Breast epithelium (tissue), 3 donors: ENCODE results near the gene DNAH8.

Experiments used
- POLR2A ChIP-seq: fragments of 450-650 bp; IDR thresholded peaks from one replicate; pipeline ENCODE4 v1.6.1; 2016; ENCODE audit warnings: antibody characterized with exemption, mild to moderate bottlenecking, moderate library complexity
- POLR2AphosphoS5 ChIP-seq, 3 donors: sonication (generic); formaldehyde crosslinking; IDR thresholded peaks; one replicate each; pipeline ENCODE4 v1.6.1; 2017; ENCODE audit warnings: antibody characterized with exemption in 3 of 3
- TF ChIP-seq, protein P1 (sequence below), 3 donors: fragments of 450-650 bp; IDR thresholded peaks; one replicate each; pipeline ENCODE4 v1.5.1; 2016 to 2017; ENCODE audit warnings: antibody characterized with exemption in 3 of 3, mild to moderate bottlenecking in 3 of 3, moderate library complexity in 3 of 3

- TF ChIP-seq, protein P1, sequence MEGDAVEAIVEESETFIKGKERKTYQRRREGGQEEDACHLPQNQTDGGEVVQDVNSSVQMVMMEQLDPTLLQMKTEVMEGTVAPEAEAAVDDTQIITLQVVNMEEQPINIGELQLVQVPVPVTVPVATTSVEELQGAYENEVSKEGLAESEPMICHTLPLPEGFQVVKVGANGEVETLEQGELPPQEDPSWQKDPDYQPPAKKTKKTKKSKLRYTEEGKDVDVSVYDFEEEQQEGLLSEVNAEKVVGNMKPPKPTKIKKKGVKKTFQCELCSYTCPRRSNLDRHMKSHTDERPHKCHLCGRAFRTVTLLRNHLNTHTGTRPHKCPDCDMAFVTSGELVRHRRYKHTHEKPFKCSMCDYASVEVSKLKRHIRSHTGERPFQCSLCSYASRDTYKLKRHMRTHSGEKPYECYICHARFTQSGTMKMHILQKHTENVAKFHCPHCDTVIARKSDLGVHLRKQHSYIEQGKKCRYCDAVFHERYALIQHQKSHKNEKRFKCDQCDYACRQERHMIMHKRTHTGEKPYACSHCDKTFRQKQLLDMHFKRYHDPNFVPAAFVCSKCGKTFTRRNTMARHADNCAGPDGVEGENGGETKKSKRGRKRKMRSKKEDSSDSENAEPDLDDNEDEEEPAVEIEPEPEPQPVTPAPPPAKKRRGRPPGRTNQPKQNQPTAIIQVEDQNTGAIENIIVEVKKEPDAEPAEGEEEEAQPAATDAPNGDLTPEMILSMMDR (IDR thresholded peaks at IDR 0.05) = no peak
- TF ChIP-seq POLR2A (no peak), POLR2AphosphoS5 (IDR thresholded peaks at IDR 0.05) (no peak)
These were observed 303.0 kb downstream of the DNAH8 start for GRCh38 chr6:39018103-39018502.
